Measurements from ENCODE around the gene IGF2BP3.
A peak's percentile ranks its signal among the peaks of the same experiment; 100 is the strongest.
"Not testable (repeated sequence)": the region's sequence is repeated elsewhere in the genome, so short reads cannot be mapped to it uniquely, and the experiment has no call there.

Gene IGF2BP3

GRCh38 chr7:23338863-23339262, 131.4 kb downstream of the IGF2BP3 start:
- DNase-seq (ENCODE audit: low spot score), result no peak

DNA sequence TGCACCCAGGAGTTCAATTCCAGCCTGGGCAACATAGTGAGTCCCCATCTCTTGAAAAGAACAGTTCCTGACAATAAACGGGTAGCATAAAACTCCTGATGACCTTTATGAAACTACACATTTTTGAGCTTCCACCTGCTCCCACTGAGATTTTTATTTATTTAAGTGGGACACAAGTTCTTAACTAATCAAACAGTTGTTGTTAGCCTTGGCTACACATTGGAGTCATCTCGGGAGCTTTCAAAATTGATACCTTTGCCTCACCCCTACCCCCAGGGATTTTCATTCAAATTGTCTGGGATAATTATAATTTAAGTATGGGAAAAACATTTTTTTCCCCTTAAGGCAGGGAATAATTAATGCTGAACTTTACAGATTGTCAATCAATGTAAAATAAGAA, 131.9 kb downstream of the IGF2BP3 start:
- no peak for DNase-seq (ENCODE audit: low spot score)

GRCh38 chr7:23337374-23337773, 132.9 kb downstream of the IGF2BP3 start:
- no peak for DNase-seq (ENCODE audit: low spot score)

DNA sequence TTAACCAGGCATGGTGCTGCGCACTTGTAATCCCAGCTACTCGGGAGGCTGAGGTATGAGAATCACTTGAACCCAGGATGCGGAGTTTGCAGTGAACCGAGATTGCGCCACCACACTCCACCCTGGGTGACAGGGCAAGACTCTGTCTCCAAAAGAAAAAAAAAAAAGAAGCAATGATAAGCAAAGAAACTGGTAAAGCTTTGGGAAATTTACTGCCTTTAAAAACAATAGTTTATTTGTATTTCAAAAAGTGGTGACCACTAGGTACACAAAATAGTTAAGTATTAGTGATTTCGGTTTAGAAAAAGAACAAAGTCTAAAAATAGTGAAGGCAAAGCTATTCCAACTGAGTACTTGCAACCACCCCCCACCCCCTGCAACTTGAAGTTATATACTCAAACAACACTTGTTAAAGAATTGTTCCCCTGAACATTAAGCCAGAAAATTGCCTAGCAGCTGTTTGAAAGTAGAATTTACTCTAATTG, 133.4 kb downstream of the IGF2BP3 start:
- DNase-seq (ENCODE audit: low spot score), result no peak

GRCh38 chr7:23336086-23336485, 134.2 kb downstream of the IGF2BP3 start:
- DNase-seq (ENCODE audit: low spot score), result no peak

DNA sequence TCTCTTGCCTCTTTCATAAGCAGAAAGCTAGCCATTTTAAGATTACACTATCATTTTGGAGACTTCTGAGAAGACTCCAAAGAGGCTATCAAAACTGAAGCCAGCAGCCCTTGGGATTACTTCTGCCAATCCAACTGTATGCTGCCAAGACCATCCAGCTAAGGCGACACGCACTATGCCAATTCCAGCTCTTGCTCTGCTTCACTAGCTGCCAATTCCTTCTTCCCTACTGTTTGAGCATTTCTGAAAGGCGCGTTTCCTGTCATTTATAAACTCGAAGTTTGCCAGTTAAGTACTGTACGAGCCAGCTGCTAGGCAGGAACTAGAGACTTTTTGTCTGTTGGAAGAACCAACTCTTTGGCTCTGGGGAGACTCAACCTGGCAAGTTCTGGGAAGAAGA, 134.7 kb downstream of the IGF2BP3 start:
- no peak for DNase-seq (ENCODE audit: low spot score)

DNA sequence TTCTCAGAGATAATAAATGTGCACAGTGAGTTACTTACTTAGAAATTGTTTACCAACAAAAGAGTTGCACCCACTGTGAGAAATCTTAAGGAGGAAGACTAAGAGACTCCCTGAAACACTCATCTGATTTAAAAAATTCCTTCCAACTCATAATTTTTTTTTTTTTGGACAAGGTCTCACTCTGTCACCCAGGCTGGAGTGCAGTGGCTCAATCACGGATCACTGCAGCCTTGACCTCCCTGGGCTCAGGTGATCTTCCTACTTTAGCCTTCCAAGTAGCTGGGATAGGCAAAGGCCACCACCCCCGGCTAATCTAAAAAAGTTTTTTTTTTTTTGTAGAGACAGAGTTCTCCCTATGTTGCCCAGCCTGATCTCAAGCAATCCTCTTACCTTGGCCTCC, 135.2 kb downstream of the IGF2BP3 start:
- no peak for DNase-seq (ENCODE audit: low spot score)

DNA sequence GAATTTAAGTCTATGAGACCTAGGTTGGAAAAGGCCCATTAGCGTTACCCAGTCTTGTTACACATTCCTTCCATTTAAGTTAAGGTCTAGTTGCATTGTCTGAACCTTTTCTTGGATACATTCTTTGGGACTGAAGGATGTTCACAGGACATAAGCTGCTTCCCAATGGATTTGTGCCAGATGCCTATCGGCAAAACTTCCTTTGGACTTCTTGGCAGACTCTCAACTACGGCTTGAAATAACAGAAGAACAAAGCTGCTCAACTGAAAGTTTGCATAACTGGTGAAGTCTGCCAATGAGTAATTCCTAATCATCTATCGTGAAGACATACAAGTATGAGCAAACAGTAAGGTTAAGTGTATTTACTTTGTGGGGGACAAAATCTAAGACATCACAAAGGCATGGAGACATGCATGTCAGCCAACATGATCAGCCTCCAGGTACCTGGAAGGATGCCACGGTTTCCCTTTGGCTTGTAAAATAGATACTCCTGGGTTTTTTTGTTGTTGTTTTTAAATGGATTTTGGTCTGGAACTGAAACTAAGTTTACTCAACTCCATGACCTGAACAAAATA, 135.7 kb downstream of the IGF2BP3 start:
- DNase-seq (ENCODE audit: low spot score), result no peak

DNA sequence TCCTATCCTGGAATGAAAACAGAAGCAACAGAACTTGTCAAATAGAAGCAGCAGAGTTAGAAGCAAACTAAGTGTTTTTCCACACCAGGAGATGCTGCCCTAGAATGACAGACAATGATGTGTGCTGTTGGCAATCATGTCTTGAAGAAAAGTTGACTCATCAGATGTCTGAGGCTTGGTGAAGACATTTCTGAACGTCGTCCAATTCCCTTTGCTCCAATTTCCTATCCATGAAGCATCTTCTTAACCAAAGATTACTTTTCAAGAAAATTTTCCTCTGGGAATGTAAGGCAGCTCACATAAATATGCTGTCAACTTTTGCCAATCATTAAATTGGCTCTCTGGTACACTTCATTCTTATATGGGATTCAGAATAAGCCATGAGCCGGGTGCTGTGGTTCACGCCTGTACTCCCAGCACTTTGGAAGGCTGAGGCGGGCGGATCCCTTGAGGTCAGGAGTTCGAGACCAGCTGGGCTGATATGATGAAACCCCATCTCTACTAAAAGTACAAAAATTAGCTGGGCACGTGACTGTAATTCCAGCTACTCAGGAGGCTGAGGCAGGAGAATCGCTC, 136.5 kb downstream of the IGF2BP3 start:
- DNase-seq (ENCODE audit: low spot score), result no peak

DNA sequence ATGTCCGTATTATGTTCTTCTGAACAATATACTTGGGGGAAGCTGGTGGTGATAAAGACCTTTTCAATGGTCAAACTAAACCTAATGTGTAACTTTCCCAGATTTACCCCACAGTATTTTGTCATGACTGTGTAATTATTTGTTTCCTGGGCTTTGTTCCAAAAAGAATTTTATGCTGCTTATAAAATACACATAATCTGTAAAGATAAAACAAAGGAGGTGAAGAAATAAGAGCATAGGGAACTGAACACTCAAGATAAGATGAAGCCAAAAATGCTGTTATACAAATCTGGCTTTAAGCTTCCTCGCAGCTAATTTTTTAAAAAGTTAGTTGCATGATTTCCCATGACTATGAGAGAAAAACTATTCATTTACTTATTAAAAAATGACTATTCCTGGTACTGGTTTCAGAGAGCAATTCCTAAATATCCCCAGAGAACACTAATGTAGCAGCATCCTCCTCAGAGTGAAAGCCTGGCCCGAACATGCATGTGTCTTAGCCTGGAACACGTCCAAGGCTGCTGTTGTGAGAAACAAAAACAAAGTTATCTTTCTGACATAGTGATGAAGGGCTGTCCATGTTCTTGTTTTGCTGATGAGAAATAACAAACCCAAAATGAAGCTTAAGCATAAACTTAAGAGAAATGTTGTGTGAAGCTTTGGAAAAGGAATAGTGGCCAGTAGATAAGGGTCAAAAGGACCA, 137.2 kb downstream of the IGF2BP3 start:
- no peak for DNase-seq (ENCODE audit: low spot score)

DNA sequence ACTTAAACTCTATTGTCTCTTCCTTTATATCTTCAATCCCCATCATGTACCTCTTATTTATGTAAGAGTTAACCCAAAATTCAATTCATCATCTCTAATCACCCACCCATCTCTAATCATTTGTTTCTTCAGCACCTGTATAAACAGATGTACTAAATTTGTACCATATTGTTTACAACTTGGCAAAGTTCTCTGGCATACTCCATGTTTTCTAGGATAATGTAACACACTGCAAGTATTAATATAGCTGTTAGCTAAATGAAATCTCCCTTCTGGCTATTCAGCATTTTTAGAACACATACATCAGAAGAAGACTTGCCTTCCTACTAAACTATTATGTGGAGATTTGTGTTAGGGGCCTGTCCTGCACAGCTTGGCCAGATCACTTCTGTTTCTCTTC, 138.1 kb downstream of the IGF2BP3 start:
- DNase-seq (ENCODE audit: low spot score), result no peak

- DNase-seq (ENCODE audit: low spot score), result no peak
Measured at GRCh38 chr7:23331132-23331531, 139.2 kb downstream of the IGF2BP3 start.

GRCh38 chr7:23315366-23315765, 154.9 kb downstream of the IGF2BP3 start:
- no peak for DNase-seq (ENCODE audit: low spot score)

DNA sequence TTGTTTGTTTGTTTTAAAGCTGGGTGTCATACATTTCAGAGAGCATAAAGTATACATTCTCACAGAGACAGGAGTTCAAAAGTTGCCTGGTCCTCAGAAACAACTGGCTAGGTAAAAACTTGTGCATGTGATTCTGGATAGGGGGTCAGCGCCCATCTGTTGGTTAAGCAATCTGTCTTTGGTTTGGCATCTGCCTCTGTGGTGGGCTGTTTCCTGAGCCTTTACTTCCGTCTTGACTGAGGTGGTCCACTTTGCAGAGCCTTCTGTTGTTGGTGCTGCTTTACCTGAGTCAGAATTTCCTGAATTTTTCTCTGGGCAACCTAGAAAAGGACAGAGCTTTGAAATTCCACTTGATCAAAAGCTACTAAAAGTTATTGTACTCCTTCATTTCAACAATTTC, 158.2 kb downstream of the IGF2BP3 start:
- DNase-seq (ENCODE audit: low spot score), result not testable (repeated sequence)

GRCh38 chr7:23308754-23309153, 161.5 kb downstream of the IGF2BP3 start:
- DNase-seq (ENCODE audit: low spot score), result no peak

GRCh38 chr7:23306936-23307521, 163.3 kb downstream of the IGF2BP3 start:
- no peak for DNase-seq (ENCODE audit: low spot score)

GRCh38 chr7:23299770-23300300, 170.5 kb downstream of the IGF2BP3 start:
- DNase-seq (ENCODE audit: low spot score), result no peak

DNA sequence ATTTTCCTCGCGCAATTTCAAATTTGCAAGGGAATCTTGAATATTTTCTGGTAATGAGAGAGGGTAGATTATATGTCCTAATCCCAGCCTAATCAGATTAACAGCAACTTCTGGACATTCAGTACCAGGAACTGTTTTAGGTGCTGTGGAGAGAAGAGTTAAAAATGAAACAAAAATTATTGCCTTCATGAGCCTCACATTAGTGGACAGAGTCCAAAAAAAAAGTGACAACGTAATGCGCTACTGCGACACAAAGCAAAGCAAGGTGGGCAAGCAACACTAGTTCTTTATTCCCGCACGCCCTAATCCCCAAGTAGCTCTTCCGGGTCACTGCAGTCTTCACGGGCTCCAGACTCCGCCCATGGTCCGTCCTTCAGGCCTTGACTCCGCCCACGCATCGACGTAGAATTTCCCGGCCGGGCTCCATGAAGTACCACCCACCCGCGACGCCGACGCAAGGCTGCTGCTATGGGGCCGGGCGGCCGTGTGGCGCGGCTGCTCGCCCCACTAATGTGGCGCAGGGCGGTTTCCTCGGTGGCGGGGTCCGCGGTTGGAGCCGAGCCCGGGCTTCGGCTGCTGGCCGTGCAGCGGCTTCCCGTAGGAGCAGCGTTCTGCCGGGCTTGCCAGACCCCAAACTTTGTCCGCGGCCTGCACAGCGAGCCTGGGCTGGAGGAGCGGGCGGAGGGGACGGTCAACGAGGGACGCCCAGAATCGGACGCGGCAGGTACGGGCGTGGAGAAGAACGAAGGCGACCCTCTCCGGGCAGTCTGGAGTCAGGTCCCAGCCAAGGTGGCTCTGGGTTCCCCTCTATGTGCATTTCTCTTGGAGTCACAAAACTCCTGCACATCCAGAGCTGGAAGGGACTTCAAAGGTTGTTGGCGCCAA, 171.2 kb downstream of the IGF2BP3 start, which contains the start of gene MALSU1:
MALSU1 (plus strand) TSS at position 455 of the 885 bp plus-strand sequence; CDS start at position 469, 14 bp downstream.
- DNase-seq (ENCODE audit: low spot score), result peak; percentile 96

DNA sequence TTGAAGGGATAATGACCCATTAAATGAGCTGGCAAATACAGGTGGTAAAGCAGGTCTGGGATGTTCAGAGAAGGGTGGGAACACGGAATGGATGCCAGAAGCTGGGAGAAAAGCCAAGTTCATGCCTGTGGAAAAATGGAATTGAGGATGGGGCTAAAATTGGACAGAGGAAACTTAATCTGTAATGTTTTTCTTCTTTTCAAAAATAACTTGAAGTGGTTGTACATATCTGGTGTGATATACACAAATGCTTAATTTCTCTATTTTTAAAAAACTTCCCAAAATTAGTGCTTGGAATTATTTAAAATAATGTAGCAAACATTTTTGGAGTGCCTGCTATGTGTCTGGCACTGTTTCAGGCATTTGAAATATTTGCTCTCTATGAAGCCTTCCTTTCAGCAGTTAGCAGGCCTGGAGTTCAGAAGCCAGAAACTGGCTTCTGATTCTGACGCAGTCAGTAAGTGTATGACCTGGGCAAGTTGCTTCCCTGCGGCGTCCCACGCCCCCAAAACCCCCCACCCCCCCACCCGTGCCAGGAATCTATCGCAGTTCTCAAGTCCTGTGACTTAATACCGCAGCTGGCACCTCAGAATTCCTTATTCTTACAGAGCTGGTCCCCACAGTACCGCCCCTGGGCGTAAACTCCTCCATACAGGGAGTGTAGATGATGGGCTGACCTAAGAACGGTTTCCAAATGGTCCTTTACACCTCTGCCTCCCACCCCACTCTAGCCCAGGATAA, 172.0 kb downstream of the IGF2BP3 start:
- DNase-seq (ENCODE audit: low spot score), result peak; percentile 21

DNA sequence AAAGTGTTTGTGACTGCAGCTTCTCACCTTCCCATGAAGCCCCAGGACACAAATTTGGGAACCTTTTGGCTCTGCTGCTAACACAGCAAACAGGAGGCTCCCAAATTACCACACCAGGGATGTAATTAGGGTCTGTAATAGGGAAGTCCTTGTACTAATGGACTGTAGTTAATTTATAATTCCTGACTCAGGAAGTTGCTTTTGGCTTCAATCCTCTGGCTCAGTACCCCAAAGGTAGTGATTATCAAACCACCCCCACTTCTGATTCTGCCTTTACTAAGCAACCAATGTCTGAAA, 174.9 kb downstream of the IGF2BP3 start:
- DNase-seq (ENCODE audit: low spot score), result no peak
